Esophagus squamous epithelium (tissue), 4 donors: Measurements from ENCODE around the gene TNFSF4.

ENCODE experiments used
- POLR2A ChIP-seq, 4 donors: fragments of 450-650 bp; IDR thresholded peaks; one replicate each; pipeline ENCODE4 v1.6.1; 2017; ENCODE audit warnings: antibody characterized with exemption in 4 of 4, mild to moderate bottlenecking in 4 of 4, moderate library complexity in 3 of 4
- TF ChIP-seq, protein P1 (sequence below), 6 experiments: fragments of 450-650 bp in 4 of 6; fragments of 200-600 bp in 2 of 6; sonication (generic) in 2 of 6; IDR thresholded peaks; one replicate each; pipeline ENCODE4 v1.5.1; 2016 to 2019; ENCODE audit warnings: antibody characterized with exemption in 6 of 6, mild to moderate bottlenecking in 4 of 6, moderate library complexity in 4 of 6

DNA sequence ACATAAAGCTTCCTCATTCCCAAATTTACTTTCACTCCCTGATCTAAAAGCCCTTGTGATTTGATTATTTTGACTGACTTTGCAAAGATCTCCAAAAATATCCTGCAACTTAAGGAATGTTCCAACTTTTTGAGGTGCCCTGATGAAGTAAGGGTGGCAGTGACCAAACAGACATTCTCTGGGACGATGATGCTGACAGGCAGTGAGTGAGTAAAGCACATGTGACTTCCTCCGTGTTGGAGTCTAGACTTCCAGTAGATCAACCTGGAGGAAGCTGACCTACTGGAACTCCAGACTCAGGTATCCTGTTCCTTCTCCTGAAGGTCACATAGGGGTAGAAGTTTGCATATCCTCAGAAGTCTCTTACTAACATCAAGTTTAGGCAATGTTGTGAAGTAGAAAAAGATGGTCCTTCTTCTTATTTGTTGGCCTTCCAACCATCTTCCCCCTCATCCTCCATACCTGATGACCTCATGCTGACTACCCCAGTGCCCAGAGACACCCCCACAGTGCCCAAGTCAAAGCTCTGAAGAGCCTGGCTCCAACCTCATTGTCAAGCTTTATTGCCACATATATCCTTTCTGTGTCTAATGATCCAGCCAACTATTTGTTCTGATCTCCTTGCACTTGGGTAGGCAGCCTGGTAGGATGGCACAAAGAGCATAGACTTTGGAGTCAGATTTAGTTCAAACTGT, 16.0 kb downstream of the TNFSF4 start:
- TF ChIP-seq, protein P1, sequence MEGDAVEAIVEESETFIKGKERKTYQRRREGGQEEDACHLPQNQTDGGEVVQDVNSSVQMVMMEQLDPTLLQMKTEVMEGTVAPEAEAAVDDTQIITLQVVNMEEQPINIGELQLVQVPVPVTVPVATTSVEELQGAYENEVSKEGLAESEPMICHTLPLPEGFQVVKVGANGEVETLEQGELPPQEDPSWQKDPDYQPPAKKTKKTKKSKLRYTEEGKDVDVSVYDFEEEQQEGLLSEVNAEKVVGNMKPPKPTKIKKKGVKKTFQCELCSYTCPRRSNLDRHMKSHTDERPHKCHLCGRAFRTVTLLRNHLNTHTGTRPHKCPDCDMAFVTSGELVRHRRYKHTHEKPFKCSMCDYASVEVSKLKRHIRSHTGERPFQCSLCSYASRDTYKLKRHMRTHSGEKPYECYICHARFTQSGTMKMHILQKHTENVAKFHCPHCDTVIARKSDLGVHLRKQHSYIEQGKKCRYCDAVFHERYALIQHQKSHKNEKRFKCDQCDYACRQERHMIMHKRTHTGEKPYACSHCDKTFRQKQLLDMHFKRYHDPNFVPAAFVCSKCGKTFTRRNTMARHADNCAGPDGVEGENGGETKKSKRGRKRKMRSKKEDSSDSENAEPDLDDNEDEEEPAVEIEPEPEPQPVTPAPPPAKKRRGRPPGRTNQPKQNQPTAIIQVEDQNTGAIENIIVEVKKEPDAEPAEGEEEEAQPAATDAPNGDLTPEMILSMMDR (IDR thresholded peaks at IDR 0.05) = no peak
- TF ChIP-seq POLR2A (IDR thresholded peaks at IDR 0.05) = no peak
